ENCODE measurements around the gene BABAM2.

DNA sequence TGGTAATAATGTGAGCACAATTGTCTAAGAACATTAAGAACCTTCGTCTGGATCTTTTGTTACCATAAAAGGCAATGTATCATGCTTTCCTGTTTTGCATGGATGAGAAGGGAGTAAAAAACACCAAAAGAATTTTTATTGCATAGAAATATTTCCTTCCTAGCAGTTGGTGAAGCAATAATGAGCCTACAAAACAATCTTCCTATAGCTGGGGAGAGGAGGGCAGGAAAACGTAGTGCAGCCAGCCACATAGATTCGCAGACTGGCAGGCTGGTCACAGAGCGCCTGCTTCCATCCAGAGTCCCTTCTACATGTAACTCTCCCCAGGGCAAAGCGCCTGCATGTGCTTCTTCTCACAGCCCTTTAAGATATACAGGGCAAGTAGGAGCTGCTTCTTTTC, 190.4 kb downstream of the BABAM2 start:
- TF ChIP-seq, protein P1, sequence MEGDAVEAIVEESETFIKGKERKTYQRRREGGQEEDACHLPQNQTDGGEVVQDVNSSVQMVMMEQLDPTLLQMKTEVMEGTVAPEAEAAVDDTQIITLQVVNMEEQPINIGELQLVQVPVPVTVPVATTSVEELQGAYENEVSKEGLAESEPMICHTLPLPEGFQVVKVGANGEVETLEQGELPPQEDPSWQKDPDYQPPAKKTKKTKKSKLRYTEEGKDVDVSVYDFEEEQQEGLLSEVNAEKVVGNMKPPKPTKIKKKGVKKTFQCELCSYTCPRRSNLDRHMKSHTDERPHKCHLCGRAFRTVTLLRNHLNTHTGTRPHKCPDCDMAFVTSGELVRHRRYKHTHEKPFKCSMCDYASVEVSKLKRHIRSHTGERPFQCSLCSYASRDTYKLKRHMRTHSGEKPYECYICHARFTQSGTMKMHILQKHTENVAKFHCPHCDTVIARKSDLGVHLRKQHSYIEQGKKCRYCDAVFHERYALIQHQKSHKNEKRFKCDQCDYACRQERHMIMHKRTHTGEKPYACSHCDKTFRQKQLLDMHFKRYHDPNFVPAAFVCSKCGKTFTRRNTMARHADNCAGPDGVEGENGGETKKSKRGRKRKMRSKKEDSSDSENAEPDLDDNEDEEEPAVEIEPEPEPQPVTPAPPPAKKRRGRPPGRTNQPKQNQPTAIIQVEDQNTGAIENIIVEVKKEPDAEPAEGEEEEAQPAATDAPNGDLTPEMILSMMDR (IDR thresholded peaks at IDR 0.05; ENCODE audit: insufficient read depth, low read depth, low read length), result no peak
- TF ChIP-seq EZH2 (IDR thresholded peaks at IDR 0.05; ENCODE audit: insufficient read depth, low read length), result no peak
